ENCODE results near the gene BLTP3A. TPM values are rescaled to one million over a fixed set of nuclear protein-coding genes. Genes with fewer than 3 reads are reported as not detected.
A peak's percentile ranks its signal among the peaks of the same experiment; 100 is the strongest.

Gene BLTP3A
- total and polyA plus RNA-seq, 2 of the 13 experiments (the other 11 are each of a cell fraction or from before 2014, with no cell fraction given), result 22.1 to 24.0 TPM

DNA sequence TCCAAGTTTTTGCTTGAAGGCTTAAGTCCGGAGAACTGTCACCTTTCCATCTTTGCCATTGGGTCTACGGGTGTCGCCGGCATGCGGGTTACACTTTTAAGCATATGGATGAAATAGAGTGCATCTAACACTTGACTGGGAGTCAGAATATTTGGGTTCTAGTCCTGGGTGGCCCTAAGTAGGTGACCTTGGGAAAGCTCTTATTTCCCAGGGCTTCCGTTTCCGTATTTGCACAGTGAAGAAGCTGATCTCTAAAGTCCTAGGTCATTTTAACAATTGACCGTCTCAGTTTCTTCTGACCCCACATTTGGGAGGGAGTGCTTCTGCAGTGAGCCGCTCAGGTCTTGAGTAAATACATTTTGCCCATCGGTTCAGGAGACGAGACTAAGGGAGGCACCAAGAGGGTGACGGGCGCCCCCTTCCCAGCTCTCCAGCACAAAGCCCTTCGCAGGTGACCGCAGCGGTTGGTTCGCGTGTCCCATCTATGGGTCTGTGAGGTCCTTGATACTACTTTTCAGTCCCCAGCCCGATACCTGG is 651 bp upstream of the BLTP3A start (continued):
- TF ChIP-seq KDM2A (CRISPR knock-in tag; IDR thresholded peaks at IDR 0.05; ENCODE audit: borderline replicate concordance, low read depth) (peak; percentile 37; the same call in 1 of the 2 replicates), GLI4 (CRISPR knock-in tag; IDR thresholded peaks at IDR 0.05; ENCODE audit: borderline replicate concordance) (0 out of 2 replicates have a peak, but pooled peaks have one; percentile 67), ETV5 (CRISPR knock-in tag; IDR thresholded peaks at IDR 0.05; ENCODE audit: borderline replicate concordance) (peak; percentile 88), ZNF615 (CRISPR knock-in tag; IDR thresholded peaks at IDR 0.05; ENCODE audit: borderline replicate concordance) (0 out of 2 replicates have a peak, but pooled peaks have one; percentile 57), BORCS8-MEF2B (CRISPR knock-in tag; IDR thresholded peaks at IDR 0.05) (peak; percentile 74; the same call in 1 of the 2 replicates), ELF1 (CRISPR knock-in tag; IDR thresholded peaks at IDR 0.05) (peak; percentile 66), EP300 (IDR thresholded peaks at IDR 0.05; ENCODE audit: low read depth in 2 of 2, low read length in 2 of 2) (peak in 1 of 2 experiments; percentile 37; a peak in 1 of 4 replicates), EP300 (CRISPR knock-in tag; IDR thresholded peaks at IDR 0.05; ENCODE audit: borderline replicate concordance) (peak; percentile 26), RFXAP (CRISPR knock-in tag; IDR thresholded peaks at IDR 0.05; ENCODE audit: borderline replicate concordance) (no peak)
- TF ChIP-seq, protein P1, sequence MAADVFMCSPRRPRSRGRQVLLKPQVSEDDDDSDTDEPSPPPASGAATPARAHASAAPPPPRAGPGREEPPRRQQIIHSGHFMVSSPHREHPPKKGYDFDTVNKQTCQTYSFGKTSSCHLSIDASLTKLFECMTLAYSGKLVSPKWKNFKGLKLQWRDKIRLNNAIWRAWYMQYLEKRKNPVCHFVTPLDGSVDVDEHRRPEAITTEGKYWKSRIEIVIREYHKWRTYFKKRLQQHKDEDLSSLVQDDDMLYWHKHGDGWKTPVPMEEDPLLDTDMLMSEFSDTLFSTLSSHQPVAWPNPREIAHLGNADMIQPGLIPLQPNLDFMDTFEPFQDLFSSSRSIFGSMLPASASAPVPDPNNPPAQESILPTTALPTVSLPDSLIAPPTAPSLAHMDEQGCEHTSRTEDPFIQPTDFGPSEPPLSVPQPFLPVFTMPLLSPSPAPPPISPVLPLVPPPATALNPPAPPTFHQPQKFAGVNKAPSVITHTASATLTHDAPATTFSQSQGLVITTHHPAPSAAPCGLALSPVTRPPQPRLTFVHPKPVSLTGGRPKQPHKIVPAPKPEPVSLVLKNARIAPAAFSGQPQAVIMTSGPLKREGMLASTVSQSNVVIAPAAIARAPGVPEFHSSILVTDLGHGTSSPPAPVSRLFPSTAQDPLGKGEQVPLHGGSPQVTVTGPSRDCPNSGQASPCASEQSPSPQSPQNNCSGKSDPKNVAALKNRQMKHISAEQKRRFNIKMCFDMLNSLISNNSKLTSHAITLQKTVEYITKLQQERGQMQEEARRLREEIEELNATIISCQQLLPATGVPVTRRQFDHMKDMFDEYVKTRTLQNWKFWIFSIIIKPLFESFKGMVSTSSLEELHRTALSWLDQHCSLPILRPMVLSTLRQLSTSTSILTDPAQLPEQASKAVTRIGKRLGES (CRISPR knock-in tag; IDR thresholded peaks at IDR 0.05; ENCODE audit: borderline replicate concordance), result 0 out of 2 replicates have a peak, but pooled peaks have one; percentile 10
- TF ChIP-seq, protein P2, sequence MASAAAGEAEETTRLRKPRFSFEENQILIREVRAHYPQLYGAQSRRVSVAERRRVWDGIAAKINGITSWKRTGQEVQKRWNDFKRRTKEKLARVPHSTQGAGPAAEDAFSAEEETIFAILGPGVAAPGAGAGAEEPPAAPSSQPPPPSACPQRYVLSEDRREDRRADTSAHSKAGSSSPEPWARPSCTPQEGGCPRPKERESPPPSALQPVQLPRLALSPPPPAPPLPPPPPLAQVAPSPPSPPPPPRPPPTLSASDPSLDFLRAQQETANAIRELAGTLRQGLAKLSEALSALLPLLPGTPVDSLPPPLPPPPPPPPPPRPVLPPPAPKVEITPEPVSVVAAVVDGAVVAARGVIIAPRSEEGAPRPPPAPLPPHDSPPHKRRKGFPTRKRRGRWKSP (CRISPR knock-in tag; IDR thresholded peaks at IDR 0.05), result no peak
- TF ChIP-seq, protein P3, sequence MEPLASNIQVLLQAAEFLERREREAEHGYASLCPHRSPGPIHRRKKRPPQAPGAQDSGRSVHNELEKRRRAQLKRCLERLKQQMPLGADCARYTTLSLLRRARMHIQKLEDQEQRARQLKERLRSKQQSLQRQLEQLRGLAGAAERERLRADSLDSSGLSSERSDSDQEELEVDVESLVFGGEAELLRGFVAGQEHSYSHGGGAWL (CRISPR knock-in tag; IDR thresholded peaks at IDR 0.05), result no peak
- TF ChIP-seq, protein P4, sequence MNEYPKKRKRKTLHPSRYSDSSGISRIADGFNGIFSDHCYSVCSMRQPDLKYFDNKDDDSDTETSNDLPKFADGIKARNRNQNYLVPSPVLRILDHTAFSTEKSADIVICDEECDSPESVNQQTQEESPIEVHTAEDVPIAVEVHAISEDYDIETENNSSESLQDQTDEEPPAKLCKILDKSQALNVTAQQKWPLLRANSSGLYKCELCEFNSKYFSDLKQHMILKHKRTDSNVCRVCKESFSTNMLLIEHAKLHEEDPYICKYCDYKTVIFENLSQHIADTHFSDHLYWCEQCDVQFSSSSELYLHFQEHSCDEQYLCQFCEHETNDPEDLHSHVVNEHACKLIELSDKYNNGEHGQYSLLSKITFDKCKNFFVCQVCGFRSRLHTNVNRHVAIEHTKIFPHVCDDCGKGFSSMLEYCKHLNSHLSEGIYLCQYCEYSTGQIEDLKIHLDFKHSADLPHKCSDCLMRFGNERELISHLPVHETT (CRISPR knock-in tag; conservative IDR thresholded peaks at IDR 0.05), result no peak; the same call in 1 of the 2 replicates
- TF ChIP-seq, protein P5, sequence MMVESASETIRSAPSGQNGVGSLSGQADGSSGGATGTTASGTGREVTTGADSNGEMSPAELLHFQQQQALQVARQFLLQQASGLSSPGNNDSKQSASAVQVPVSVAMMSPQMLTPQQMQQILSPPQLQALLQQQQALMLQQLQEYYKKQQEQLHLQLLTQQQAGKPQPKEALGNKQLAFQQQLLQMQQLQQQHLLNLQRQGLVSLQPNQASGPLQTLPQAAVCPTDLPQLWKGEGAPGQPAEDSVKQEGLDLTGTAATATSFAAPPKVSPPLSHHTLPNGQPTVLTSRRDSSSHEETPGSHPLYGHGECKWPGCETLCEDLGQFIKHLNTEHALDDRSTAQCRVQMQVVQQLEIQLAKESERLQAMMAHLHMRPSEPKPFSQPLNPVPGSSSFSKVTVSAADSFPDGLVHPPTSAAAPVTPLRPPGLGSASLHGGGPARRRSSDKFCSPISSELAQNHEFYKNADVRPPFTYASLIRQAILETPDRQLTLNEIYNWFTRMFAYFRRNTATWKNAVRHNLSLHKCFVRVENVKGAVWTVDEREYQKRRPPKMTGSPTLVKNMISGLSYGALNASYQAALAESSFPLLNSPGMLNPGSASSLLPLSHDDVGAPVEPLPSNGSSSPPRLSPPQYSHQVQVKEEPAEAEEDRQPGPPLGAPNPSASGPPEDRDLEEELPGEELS (CRISPR knock-in tag; IDR thresholded peaks at IDR 0.05), result peak; percentile 38; the same call in 1 of the 2 replicates
- TF ChIP-seq, protein P6, sequence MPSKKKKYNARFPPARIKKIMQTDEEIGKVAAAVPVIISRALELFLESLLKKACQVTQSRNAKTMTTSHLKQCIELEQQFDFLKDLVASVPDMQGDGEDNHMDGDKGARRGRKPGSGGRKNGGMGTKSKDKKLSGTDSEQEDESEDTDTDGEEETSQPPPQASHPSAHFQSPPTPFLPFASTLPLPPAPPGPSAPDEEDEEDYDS (CRISPR knock-in tag; IDR thresholded peaks at IDR 0.05), result peak; percentile 54; the same call in 1 of the 2 replicates
- TF ChIP-seq, protein P7, sequence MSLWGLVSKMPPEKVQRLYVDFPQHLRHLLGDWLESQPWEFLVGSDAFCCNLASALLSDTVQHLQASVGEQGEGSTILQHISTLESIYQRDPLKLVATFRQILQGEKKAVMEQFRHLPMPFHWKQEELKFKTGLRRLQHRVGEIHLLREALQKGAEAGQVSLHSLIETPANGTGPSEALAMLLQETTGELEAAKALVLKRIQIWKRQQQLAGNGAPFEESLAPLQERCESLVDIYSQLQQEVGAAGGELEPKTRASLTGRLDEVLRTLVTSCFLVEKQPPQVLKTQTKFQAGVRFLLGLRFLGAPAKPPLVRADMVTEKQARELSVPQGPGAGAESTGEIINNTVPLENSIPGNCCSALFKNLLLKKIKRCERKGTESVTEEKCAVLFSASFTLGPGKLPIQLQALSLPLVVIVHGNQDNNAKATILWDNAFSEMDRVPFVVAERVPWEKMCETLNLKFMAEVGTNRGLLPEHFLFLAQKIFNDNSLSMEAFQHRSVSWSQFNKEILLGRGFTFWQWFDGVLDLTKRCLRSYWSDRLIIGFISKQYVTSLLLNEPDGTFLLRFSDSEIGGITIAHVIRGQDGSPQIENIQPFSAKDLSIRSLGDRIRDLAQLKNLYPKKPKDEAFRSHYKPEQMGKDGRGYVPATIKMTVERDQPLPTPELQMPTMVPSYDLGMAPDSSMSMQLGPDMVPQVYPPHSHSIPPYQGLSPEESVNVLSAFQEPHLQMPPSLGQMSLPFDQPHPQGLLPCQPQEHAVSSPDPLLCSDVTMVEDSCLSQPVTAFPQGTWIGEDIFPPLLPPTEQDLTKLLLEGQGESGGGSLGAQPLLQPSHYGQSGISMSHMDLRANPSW (CRISPR knock-in tag; IDR thresholded peaks at IDR 0.05; ENCODE audit: borderline replicate concordance), result 0 out of 2 replicates have a peak, but pooled peaks have one; percentile 12

All from HepG2 (cell line).